Activated CD4-positive, alpha-beta T cell treated with anti-CD3 and anti-CD28 coated beads, Interleukin-2, amount 50 U/mL, for 48 hours (primary cell): Measurements from ENCODE around the gene TLE2.
"Not testable (repeated sequence)": the region's sequence is repeated elsewhere in the genome, so short reads cannot be mapped to it uniquely, and the experiment has no call there.

Experiments used
- DNase-seq, 2 experiments: peaks; one replicate each; pipeline ENCODE4 v3.0.0-alpha.2; 2020

Gene TLE2

GRCh38 chr19:2981898-2982297 is 47.2 kb downstream of the TLE2 start:
- DNase-seq, result no peak

GRCh38 chr19:2978772-2979171 is 50.3 kb downstream of the TLE2 start:
- DNase-seq, result no peak

GRCh38 chr19:2978166-2978767 is 50.8 kb downstream of the TLE2 start:
- no peak for DNase-seq

- DNase-seq, result no peak
Observed at GRCh38 chr19:2977746-2978138, 51.3 kb downstream of the TLE2 start.

- DNase-seq, result peak; percentile 92 to 94
Observed at GRCh38 chr19:2977001-2977745, 51.9 kb downstream of the TLE2 start, which contains the start of gene TLE6. Gene TLE6 (plus strand): TSS chr19:2977564. CDS start chr19:2978234, 670 bp downstream.

DNA sequence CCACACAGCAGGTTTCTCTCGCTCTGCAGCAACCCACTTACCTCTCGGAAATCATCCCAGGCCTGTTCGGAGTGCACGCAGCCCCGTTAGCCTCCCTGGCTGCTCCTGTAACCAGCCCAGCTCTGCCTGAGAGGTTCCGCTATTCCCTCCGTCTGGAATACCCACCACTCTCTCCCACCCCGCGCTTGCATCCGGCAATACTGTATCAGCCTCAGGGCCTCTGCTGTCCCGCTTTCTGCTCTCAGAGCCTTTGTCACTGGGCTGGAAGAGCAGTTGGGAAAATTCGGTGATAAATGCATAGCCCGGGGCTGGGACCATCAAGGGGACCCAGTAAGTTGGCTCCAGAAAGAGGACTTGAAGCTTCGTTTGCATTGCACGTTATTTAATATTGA is 52.5 kb downstream of the TLE2 start:
- DNase-seq, result peak in 1 of 2 experiments; percentile 7

DNA sequence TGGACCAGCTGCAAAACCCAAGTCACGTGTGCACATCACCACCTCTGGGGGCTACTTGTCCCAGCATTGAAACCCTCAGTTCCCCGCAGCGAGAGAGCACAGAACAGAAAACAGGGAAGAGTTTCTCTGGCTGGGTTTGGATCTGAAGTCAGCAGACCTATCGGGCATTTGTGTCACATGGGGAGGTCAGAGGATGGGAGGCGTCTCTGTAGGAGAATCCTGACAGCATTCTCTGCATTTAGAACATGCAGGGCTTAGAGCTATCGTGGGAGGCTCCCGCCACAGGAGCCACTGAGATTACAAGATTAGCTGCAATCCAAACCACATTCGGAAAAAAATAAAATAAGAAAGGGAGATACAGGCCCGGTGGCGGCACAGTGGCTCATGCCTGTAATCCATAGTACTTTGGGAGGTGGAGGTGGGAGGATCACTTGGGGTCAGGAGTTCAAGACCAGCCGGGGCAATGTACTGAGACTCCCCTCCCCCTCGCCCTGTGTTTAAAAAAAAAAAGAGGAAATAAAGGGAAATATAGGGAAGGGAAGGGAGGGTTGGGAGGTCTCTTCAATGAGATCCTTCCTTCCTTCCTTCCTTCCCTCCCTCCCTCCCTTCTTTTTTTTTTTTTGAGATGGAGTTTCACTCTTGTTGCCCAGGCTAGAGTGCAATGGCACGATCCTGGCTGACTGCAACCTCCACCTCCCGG is 54.6 kb downstream of the TLE2 start:
- peak; percentile 20 to 33 for DNase-seq

GRCh38 chr19:2973229-2973628 is 55.9 kb downstream of the TLE2 start:
- no peak for DNase-seq

DNA sequence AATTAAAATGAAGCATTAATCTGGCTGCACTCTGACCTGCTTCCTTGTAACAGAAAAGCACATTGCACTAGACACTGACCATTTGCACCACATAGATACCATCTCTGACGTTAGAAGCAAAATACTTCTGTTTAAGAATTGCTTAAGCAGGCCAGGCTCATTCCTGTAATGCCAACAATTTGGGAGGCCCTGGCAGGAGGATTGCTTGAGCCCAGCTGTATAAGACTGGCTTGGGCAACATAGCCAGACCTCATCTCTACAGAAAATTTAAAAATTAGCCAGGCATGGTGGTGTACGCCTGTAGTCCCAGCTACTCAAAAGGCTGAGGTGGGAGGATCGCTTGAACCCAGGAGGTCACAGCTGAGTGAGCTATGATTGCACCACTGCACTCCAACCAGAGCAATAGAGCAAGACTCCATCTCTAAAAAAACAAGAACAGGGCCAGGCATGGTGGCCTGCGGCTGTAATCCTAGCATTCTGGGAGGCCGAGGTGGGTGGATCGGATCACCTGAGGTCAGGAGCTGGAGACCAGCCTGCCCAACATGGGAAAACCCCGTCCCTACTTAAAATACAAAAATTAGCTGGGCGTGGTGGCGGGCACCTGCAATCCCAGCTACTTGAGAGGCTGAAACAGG is 58.8 kb downstream of the TLE2 start:
- no peak for DNase-seq

DNA sequence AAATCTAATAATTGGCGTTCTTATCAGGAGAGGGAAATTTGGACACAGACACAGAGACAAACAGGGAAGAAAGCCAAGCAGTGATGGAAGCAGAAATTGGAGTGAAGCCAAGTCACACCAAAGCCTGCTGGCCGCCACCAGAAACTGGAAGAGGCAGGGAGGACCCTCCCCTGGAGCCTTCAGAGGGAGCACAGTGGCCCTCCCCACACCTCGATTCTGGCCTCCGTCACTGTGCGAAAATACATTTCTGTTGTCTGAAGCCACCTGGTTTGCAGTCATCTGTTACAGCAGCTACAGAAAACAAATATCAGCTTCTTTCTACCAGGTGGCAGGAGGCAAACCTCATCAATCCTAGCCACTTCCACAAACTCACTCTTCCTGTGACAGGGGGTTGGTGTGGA is 60.0 kb downstream of the TLE2 start:
- DNase-seq, result no peak

DNA sequence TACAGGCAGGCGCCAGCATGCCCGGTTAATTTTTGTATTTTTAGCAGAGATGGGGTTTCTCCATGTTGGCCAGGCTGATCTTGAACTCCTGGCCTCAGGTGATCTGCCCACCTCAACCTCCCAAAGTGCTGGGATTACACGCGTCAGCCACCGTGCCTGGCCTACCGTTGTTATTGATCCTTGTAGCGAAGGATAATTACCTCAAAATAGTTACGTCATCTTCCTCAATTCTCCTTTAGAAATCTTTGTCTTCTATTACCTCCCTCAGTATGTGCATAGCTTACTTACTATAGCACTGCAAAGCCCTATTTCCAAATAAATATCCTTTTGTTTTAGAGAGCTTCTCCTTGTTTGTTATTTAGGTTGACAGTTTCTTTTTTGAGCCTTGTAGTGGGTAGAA is 61.1 kb downstream of the TLE2 start:
- no peak for DNase-seq

DNA sequence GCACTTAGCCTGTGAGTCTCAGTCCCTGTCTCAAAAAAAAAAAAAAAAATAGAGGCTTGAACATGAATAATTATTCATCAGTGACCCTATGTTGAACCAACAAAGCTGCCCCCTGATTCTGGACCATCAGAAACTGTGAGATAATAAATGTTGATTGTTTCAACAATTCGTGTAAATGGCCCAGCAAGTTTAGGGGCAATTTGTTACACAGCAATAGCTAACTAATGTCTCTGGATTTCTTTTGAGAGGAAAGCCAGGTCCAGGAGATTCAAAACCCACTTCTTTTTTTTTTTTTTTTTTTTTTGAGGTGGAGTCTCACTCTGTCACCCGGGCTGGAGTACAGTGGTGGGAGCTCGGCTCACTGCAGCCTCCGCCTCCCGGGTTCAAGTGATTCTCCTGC is 64.2 kb downstream of the TLE2 start:
- DNase-seq, result no peak

- DNase-seq, result not testable (repeated sequence)
Observed at GRCh38 chr19:2963631-2964030, 65.4 kb downstream of the TLE2 start.

- DNase-seq, result no peak
Observed at GRCh38 chr19:2963122-2963521, 66.0 kb downstream of the TLE2 start.

DNA sequence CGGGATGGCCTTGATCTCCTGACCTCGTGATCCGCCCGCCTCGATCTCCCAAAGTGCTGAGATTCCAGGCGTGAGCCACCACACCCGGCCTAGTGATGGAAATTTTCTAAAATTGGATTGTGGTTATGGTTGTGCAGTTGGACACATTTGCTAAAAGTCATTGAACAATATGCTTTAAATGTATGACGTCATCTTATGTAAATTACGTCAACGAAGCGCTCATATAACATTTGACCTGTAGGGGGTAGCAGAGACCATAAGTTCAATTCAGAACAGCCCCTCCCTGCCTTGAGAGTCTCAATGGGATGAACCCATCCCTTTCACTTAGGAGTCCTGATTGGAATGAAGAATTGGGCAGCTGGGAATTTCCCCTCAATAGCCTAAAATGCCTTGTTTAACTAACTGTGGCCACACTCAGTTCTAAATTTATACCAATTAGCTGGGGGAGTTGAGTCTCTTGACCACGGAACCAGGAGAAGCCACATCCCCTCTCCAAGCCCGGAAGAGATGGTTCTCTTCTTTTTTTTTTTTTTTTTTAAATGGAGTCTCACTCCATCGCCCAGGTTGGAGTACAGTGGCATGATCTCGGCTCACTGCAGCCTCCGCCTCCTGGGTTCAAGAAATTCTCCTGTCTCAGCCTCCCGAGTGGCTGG is 66.9 kb downstream of the TLE2 start:
- peak in 1 of 2 experiments; percentile 37 for DNase-seq

DNA sequence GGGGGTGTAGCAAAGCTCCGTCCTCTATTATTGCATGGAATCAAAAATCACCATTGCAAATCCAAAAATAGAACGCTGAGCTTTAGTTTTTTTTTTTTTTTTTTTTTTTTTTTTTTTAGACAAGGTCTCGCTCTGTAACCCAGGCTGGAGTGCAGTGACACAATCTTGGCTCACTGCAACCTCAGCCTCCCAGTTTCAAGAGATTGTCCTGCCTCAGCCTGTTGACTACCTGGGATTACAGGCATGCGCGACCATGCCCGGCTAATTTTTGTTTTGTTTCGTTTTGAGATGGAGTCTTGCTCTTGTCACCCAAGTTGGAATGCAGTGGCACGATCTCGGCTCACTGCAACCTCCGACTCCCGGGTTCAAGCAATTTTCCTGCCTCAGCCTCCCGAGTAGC is 69.0 kb downstream of the TLE2 start:
- DNase-seq, result no peak

DNA sequence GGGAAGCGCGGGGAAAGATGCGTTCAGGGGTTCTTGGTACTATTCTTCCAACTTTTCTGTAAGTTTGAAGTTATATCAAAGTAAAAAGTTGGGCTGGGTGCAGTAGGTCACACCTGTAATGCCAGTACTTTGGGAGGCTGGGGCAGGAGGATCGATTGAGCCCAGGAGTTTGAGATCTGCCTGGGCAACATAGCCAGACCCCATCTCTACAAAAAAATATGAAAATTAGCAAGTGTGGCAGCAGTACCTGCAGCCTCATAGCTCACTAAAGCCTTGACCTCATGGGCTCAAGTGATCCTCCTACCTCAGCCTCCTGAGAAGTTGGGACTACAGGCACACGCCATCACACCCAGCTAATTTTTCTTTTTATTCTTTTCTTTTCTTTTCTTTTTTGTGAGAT is 71.9 kb downstream of the TLE2 start:
- no peak for DNase-seq

DNA sequence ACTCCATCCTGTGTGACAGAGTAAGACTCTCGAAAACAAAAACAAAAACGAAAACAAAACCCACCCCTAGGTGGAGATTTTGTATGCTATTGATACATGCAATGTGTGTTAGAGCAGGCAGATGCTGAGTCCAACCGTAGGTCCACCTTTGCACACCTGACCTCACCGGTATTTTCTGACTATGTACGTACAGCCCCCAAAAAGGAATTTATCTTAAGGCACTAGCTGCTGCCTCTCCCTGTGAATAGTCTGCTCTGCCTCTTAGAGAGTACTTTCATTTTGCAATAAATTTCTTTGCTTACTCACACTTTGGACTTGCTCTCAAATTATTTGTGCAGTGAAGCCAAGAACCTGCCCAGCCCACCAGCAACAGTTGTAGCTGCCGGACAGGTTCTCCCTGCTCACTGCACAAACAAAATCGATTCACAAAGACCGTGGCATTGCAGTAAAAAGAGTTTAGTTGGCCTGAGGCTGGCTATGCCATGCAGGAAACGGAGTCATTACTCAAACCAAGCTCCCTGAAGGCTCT is 76.1 kb downstream of the TLE2 start:
- no peak for DNase-seq

DNA sequence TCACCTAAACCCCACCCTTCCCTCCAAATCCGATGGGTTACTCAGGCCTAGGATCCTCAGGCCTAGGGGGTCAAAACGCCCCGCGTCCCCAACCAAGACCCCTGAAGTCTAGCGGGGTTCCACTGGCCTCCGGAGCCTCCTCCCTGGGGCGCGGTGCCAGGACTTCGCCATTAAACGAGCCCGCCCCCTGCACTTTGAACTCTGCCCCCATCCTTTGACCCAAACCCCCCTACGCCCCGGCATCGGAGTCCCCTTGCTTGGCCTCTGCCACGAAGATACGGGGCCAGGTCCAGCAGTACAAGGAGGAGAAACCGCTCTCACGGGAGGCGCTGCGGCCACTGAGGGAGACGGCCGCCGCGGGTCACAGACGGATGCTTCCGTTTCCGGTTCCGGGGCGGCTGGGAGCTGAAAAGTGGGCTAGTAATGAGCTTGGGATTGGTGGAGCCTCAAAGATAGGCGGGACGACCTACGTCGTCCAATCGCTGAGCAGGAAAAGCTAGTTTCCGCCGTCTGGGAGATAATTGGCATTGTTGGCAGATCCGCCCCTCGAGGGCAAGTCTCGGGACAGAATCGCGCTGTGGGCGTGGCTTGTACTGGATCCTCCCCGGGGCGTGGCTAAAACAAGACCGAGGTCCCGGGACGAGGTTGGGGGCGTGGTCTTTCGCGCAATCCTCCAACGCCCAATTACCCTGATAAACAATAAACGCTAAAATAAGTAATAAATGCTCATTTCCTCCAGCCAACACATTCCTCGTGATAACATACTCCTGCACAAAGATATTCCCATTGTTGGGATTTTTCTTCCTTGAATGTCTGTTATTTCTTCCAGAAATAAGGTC is 78.6 kb downstream of the TLE2 start:
- DNase-seq, result peak; percentile 100

GRCh38 chr19:2949939-2950285 is 79.2 kb downstream of the TLE2 start:
- no peak for DNase-seq
